Putamen (tissue), 1 donor: ENCODE data around the gene SEMA7A.

ENCODE experiments used
- DNase-seq: peaks from one replicate; pipeline ENCODE4 v3.0.0-alpha.2; 2016; ENCODE audit warnings: low spot score

Gene SEMA7A

GRCh38 chr15:74430510-74430951, 3.2 kb downstream of the SEMA7A start:
- no peak for DNase-seq

GRCh38 chr15:74429781-74430400, 3.9 kb downstream of the SEMA7A start:
- DNase-seq = no peak

- no peak for DNase-seq
These were observed 4.6 kb downstream of the SEMA7A start for GRCh38 chr15:74428970-74429780.

GRCh38 chr15:74428442-74428787, 5.3 kb downstream of the SEMA7A start:
- DNase-seq = no peak

GRCh38 chr15:74427607-74428441, 5.9 kb downstream of the SEMA7A start:
- no peak for DNase-seq

- DNase-seq = no peak
These were observed 7.1 kb downstream of the SEMA7A start for GRCh38 chr15:74426404-74427281.

- no peak for DNase-seq
These were observed 8.1 kb downstream of the SEMA7A start for GRCh38 chr15:74425630-74426029.

- DNase-seq = no peak
These were observed 8.7 kb downstream of the SEMA7A start for GRCh38 chr15:74424901-74425528.

GRCh38 chr15:74423431-74424257, 10.1 kb downstream of the SEMA7A start:
- no peak for DNase-seq

GRCh38 chr15:74422652-74423430, 10.9 kb downstream of the SEMA7A start:
- no peak for DNase-seq

- DNase-seq = no peak
These were observed 11.5 kb downstream of the SEMA7A start for GRCh38 chr15:74422265-74422651.

- peak; percentile 97 for DNase-seq
These were observed 12.2 kb downstream of the SEMA7A start for GRCh38 chr15:74421302-74422245.

- no peak for DNase-seq
These were observed 13.4 kb downstream of the SEMA7A start for GRCh38 chr15:74420193-74420905.

GRCh38 chr15:74419432-74419831, 14.3 kb downstream of the SEMA7A start:
- DNase-seq = no peak

- DNase-seq = no peak
These were observed 15.0 kb downstream of the SEMA7A start for GRCh38 chr15:74418575-74419338.

GRCh38 chr15:74417670-74418069, 16.1 kb downstream of the SEMA7A start:
- DNase-seq = no peak

GRCh38 chr15:74417225-74417624, 16.5 kb downstream of the SEMA7A start:
- DNase-seq = no peak
